ENCODE measurements around the gene WSCD2.

WSCD2 gene

DNA sequence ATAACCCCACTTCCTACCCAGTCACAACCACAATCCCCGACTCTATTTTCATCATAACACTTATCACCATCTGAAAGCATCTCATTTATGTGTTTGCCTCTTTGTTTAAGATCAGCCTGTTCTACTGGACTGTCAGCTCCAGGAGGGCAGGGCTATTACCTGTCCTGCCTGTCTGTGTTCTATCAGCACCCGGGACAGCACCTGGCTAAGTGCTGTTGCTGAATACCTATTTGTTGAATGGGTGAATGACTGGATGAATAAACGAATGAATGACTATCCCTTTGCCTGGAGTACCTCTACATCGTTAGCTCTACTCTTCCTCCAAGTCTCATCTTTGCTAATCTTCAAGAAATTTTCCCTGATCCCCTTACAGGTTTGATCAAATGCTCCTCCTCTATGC is 69.0 kb downstream of the WSCD2 start:
- Histone ChIP-seq H3K27ac (ENCODE audit: insufficient read depth, low read length, poor library complexity, severe bottlenecking) (no peak overlapping the region), H3K4me1 (ENCODE audit: control insufficient read depth, insufficient read depth, low read length, poor library complexity, severe bottlenecking) (no peaks in the 10 kb centered on the region), H3K27me3 (replicated peaks; ENCODE audit: control insufficient read depth, insufficient read depth, low read length, poor library complexity, severe bottlenecking) (no peaks in the 10 kb centered on the region), H3K9me3 (ENCODE audit: control insufficient read depth, low read length) (no peaks in the 10 kb centered on the region), H3K4me3 (ENCODE audit: insufficient read depth, low read depth, low read length, poor library complexity, severe bottlenecking) (no peak overlapping the region), H3K36me3 (ENCODE audit: control insufficient read depth, insufficient read depth, low read length) (no peaks in the 10 kb centered on the region)
- DNase-seq, result no peak

DNA sequence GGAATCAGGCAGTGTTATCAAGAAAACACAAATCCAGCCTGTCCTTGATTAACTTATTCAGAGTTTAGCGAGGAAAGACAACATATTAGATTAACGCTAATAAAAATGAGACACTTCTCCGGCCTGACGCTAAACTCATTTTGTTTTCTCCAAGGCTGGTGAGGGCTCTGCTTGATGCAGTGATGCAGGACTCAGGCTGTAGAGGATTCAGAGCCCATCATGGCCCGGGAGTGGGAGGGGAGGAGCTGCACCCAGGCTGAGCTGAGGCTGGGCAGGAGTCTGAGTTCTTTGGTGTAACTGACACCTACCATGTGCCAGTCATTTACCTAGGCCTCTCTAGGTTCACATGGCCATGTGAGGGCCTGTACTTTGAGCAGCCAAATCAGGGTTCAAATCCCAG is 70.0 kb downstream of the WSCD2 start:
- Histone ChIP-seq H3K4me1 (ENCODE audit: control insufficient read depth, insufficient read depth, low read length, poor library complexity, severe bottlenecking) (no peaks in the 10 kb centered on the region), H3K27ac (ENCODE audit: insufficient read depth, low read length, poor library complexity, severe bottlenecking) (no peak overlapping the region), H3K4me3 (ENCODE audit: insufficient read depth, low read depth, low read length, poor library complexity, severe bottlenecking) (no peak overlapping the region), H3K9me3 (ENCODE audit: control insufficient read depth, low read length) (no peaks in the 10 kb centered on the region), H3K36me3 (ENCODE audit: control insufficient read depth, insufficient read depth, low read length) (no peaks in the 10 kb centered on the region), H3K27me3 (replicated peaks; ENCODE audit: control insufficient read depth, insufficient read depth, low read length, poor library complexity, severe bottlenecking) (no peaks in the 10 kb centered on the region)
- DNase-seq, result no peak

DNA sequence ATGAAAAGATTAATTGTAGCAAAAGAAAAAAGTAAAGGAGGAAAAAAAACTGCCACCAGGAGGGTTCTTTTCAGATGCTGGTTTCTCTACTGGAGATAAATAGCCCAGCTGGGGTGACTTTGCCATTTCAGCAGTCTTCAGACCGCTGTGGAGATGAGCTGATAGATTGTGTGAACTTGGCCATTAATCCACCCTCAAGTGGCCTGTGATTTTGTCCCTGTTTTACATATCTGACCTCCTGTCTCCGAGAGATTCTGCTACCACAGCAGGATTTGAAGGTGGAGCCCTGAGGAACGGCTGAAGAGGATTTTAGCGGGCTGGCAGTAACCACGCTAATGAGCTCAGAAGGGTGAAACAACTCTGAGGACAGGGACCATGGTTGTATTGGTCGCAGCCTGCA is 72.7 kb downstream of the WSCD2 start:
- no peaks in the 10 kb centered on the region for H3K9me3 ChIP-seq (ENCODE audit: control insufficient read depth, low read length)
- no peak for DNase-seq
- H3K36me3 ChIP-seq (ENCODE audit: control insufficient read depth, insufficient read depth, low read length), result no peaks in the 10 kb centered on the region
- H3K4me3 ChIP-seq (ENCODE audit: insufficient read depth, low read depth, low read length, poor library complexity, severe bottlenecking), result no peak overlapping the region
- no peaks in the 10 kb centered on the region for H3K4me1 ChIP-seq (ENCODE audit: control insufficient read depth, insufficient read depth, low read length, poor library complexity, severe bottlenecking)
- H3K27ac ChIP-seq (ENCODE audit: insufficient read depth, low read length, poor library complexity, severe bottlenecking), result no peak overlapping the region
- H3K27me3 ChIP-seq (replicated peaks; ENCODE audit: control insufficient read depth, insufficient read depth, low read length, poor library complexity, severe bottlenecking), result no peaks in the 10 kb centered on the region

DNA sequence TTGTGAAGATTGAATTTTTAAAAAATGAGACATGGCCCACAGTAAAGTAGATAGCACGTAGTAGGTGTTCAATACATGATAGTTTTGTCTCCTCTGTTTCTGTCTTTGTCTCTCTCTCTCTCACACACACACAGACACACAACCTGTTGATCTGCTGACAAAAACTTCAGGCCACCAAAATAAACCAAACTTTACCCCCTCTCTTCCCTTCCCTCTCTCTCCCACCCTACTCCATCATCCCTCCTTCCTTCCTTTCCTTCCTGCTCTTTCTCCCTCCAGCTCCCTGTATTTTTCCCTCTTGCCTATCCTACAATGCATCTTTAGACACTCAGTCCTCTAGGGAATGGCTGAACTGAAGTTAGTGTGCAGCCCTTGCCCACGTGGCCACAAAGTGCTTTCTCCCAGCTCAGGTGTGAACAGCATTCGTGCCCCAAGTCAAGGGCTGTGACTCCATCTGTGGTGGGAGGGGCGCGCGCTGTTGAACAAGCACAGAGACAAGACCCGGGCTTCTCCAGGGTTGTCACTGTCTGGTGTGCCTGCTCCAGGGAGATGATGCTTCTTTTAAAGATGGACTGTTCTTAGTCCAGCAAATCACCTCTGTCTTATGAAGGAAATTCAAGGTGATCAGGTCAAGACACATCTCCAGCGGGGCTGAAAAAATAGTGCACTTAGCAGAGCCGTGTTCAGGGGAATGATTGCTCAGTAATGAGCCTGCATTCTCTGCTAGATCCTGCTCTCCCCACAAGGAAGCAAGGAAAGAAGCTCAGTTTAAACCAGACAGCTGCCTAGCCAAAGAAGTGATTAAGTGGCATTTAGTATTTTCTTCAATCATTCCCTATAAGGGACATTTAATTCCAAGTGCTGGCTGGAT is 75.3 kb downstream of the WSCD2 start:
- Histone ChIP-seq H3K36me3 (ENCODE audit: control insufficient read depth, insufficient read depth, low read length) (no peaks in the 10 kb centered on the region), H3K9me3 (ENCODE audit: control insufficient read depth, low read length) (no peaks in the 10 kb centered on the region), H3K4me1 (ENCODE audit: control insufficient read depth, insufficient read depth, low read length, poor library complexity, severe bottlenecking) (no peaks in the 10 kb centered on the region), H3K27ac (ENCODE audit: insufficient read depth, low read length, poor library complexity, severe bottlenecking) (no peak overlapping the region), H3K4me3 (ENCODE audit: insufficient read depth, low read depth, low read length, poor library complexity, severe bottlenecking) (no peak overlapping the region), H3K27me3 (replicated peaks; ENCODE audit: control insufficient read depth, insufficient read depth, low read length, poor library complexity, severe bottlenecking) (no peaks in the 10 kb centered on the region)
- DNase-seq, result no peak

DNA sequence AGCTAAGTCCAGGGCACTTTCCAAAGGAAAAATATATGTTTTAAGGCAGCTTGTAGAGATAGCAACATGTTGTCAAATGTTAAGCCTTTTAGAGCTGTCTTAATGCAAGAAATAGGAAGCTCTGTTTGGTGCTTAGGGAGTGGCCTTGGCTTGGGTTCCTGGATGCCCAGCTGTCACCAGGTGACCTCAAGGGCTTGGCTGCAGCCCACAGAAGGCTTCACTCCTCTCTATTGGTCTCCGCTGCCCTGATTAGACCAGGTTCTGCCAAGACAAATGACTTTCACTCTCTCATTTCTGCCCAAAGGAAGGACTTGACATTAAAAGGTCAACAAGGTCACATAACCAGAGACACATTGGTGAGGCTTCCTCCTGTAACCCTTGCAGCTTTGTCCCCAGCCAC is 76.8 kb downstream of the WSCD2 start:
- no peaks in the 10 kb centered on the region for H3K9me3 ChIP-seq (ENCODE audit: control insufficient read depth, low read length)
- H3K27me3 ChIP-seq (replicated peaks; ENCODE audit: control insufficient read depth, insufficient read depth, low read length, poor library complexity, severe bottlenecking), result no peaks in the 10 kb centered on the region
- no peak overlapping the region for H3K27ac ChIP-seq (ENCODE audit: insufficient read depth, low read length, poor library complexity, severe bottlenecking)
- no peaks in the 10 kb centered on the region for H3K36me3 ChIP-seq (ENCODE audit: control insufficient read depth, insufficient read depth, low read length)
- no peak for DNase-seq
- no peak overlapping the region for H3K4me3 ChIP-seq (ENCODE audit: insufficient read depth, low read depth, low read length, poor library complexity, severe bottlenecking)
- no peaks in the 10 kb centered on the region for H3K4me1 ChIP-seq (ENCODE audit: control insufficient read depth, insufficient read depth, low read length, poor library complexity, severe bottlenecking)

DNA sequence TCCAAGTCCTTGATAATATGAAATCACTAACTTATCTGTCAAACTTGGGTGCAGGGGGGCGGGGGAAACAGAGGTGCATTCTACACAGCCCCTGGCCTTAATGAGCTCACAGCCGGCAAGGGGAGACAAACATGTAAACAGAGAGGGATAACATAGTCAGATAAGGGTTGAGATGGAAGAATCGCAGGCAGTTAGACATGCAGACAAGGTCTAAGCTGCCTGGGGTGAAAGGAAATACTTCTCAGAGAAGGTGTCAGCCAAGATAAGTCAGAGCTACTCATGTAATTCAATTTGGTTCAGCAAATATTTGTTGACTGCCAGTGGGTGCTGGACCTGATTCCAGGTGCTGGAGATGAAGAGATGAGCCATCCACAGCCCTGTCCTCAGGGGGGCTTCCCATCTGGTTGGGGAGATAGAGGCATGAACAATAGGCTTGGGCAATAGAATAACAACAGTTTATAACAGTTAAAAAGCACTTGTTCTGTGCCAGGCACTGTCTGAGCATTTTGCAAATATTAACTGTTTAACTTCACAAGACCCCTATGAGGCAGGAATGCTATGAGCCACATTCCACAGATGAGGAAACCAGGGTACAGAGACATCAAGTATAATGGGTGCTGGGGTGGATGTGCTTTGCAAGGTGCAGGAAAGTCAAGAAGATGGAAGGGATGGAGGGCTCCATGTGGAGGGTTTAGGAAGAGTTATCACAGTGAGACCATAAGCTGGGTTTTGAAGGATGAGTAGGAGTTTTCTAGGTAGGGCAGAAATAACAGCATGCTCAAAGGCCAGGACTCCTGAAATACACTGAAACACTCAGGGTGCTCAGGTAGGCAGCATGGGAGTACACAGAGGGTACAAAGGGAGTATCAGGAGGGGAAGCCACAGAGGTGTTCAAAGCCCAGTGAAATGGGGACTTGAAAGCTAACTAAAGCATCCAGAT is 79.0 kb downstream of the WSCD2 start:
- no peak overlapping the region for H3K4me3 ChIP-seq (ENCODE audit: insufficient read depth, low read depth, low read length, poor library complexity, severe bottlenecking)
- no peaks in the 10 kb centered on the region for H3K4me1 ChIP-seq (ENCODE audit: control insufficient read depth, insufficient read depth, low read length, poor library complexity, severe bottlenecking)
- no peak overlapping the region for H3K27ac ChIP-seq (ENCODE audit: insufficient read depth, low read length, poor library complexity, severe bottlenecking)
- H3K9me3 ChIP-seq (ENCODE audit: control insufficient read depth, low read length), result no peaks in the 10 kb centered on the region
- peaks cover 3% of the 10 kb centered on the region for H3K27me3 ChIP-seq (replicated peaks; ENCODE audit: control insufficient read depth, insufficient read depth, low read length, poor library complexity, severe bottlenecking)
- no peak for DNase-seq
- H3K36me3 ChIP-seq (ENCODE audit: control insufficient read depth, insufficient read depth, low read length), result no peaks in the 10 kb centered on the region

DNA sequence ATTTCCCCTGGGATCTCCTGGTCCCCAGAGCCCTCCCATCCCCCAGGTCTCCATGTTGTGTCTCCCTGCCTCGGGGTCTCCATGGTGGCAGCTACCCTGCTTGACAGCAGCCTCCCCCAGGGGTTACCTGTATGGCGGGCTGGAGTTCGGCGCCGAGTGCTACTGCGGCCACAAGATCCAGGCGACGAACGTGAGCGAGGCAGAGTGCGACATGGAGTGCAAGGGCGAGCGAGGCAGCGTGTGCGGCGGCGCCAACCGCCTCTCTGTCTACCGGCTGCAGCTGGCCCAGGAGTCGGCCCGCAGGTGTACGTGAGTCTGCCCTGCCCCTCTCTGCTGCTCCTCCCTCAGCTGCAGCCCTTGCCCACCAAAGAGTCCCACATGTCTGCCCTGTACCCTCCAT is 80.9 kb downstream of the WSCD2 start:
- no peak for DNase-seq
- Histone ChIP-seq H3K4me1 (ENCODE audit: control insufficient read depth, insufficient read depth, low read length, poor library complexity, severe bottlenecking) (no peaks in the 10 kb centered on the region), H3K36me3 (ENCODE audit: control insufficient read depth, insufficient read depth, low read length) (no peaks in the 10 kb centered on the region), H3K9me3 (ENCODE audit: control insufficient read depth, low read length) (no peaks in the 10 kb centered on the region), H3K27ac (ENCODE audit: insufficient read depth, low read length, poor library complexity, severe bottlenecking) (no peak overlapping the region), H3K27me3 (replicated peaks; ENCODE audit: control insufficient read depth, insufficient read depth, low read length, poor library complexity, severe bottlenecking) (peaks cover 3% of the 10 kb centered on the region), H3K4me3 (ENCODE audit: insufficient read depth, low read depth, low read length, poor library complexity, severe bottlenecking) (no peak overlapping the region)

DNA sequence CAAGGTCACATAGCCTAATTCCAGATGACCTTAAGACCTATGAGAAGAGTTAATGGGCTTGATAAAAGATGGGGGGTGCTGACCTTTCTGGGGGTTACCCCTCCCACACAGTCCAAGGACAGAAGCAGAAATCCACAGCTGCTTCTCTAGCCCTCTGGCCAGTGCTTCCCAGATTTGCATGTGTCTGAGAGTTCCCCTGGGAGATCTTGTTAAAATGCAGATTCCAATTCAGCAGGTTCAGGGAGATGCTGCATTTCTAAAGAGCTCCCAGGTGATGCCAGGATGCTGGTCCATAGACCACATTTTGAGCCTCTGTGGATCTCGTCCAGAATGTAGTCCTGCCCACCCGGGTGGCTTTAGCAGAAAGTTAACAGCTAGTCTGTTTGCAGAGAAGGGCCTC is 82.1 kb downstream of the WSCD2 start:
- Histone ChIP-seq H3K27ac (ENCODE audit: insufficient read depth, low read length, poor library complexity, severe bottlenecking) (no peak overlapping the region), H3K4me1 (ENCODE audit: control insufficient read depth, insufficient read depth, low read length, poor library complexity, severe bottlenecking) (no peaks in the 10 kb centered on the region)

DNA sequence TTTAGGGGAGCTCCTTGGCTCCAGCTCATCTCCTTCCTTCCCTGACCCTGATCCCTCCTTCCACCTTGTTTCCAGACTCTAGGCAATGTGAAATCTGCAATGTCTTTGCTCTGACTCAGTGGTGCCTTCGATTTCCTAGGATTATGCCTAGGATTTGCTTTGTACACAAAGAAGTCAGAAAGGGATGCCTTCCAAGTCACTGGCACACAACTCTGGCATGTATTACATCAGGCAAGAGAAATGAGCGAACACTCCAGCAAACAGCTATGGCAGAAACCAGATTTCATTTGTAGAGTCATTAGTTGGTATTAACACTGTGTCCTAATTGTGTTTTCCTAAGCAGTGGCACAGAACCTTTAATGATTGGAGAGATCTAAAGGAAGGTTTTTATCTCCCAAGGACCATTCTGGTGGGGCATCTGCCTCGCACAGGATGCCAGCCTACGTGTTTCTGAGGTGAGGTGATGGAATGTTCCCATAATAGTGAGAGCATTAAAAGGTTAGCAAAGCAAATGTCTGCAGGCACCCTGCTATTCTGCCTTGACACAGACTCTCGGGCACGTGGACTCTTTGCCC is 84.9 kb downstream of the WSCD2 start:
- Histone ChIP-seq H3K36me3 (ENCODE audit: control insufficient read depth, insufficient read depth, low read length) (no peaks in the 10 kb centered on the region), H3K9me3 (ENCODE audit: control insufficient read depth, low read length) (no peaks in the 10 kb centered on the region), H3K27ac (ENCODE audit: insufficient read depth, low read length, poor library complexity, severe bottlenecking) (no peak overlapping the region), H3K4me1 (ENCODE audit: control insufficient read depth, insufficient read depth, low read length, poor library complexity, severe bottlenecking) (no peaks in the 10 kb centered on the region), H3K27me3 (replicated peaks; ENCODE audit: control insufficient read depth, insufficient read depth, low read length, poor library complexity, severe bottlenecking) (peaks cover 3% of the 10 kb centered on the region), H3K4me3 (ENCODE audit: insufficient read depth, low read depth, low read length, poor library complexity, severe bottlenecking) (no peak overlapping the region)
- no peak for DNase-seq

More for the DNA sequence above, 82.1 kb downstream of the WSCD2 start:
- Histone ChIP-seq H3K36me3 (ENCODE audit: control insufficient read depth, insufficient read depth, low read length) (no peaks in the 10 kb centered on the region), H3K4me3 (ENCODE audit: insufficient read depth, low read depth, low read length, poor library complexity, severe bottlenecking) (no peak overlapping the region), H3K9me3 (ENCODE audit: control insufficient read depth, low read length) (no peaks in the 10 kb centered on the region), H3K27me3 (replicated peaks; ENCODE audit: control insufficient read depth, insufficient read depth, low read length, poor library complexity, severe bottlenecking) (peaks cover 3% of the 10 kb centered on the region)
- DNase-seq, result no peak

DNA sequence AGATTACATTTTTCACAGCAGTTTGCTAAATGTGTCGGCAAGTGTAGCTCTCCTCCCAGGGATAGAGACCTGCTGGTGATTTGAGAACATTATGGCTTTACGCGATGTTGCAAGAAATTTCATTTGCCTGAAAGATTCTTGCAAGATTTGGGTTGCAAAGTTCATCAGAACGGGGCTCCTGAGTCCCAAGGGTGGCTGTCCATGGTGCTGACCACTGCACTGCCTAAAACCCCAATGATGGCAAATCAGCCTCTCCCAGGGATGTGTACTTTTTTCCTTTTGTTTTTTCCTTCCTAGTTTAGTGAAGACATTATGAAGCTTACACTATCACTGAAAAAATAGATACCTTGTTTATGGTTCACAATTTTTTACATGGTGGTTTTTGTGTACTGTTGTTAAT is 85.4 kb downstream of the WSCD2 start:
- H3K27me3 ChIP-seq (replicated peaks; ENCODE audit: control insufficient read depth, insufficient read depth, low read length, poor library complexity, severe bottlenecking), result peaks cover 3% of the 10 kb centered on the region
- no peak for DNase-seq
- no peaks in the 10 kb centered on the region for H3K9me3 ChIP-seq (ENCODE audit: control insufficient read depth, low read length)
- H3K4me1 ChIP-seq (ENCODE audit: control insufficient read depth, insufficient read depth, low read length, poor library complexity, severe bottlenecking), result no peaks in the 10 kb centered on the region
- H3K27ac ChIP-seq (ENCODE audit: insufficient read depth, low read length, poor library complexity, severe bottlenecking), result no peak overlapping the region
- no peak overlapping the region for H3K4me3 ChIP-seq (ENCODE audit: insufficient read depth, low read depth, low read length, poor library complexity, severe bottlenecking)
- H3K36me3 ChIP-seq (ENCODE audit: control insufficient read depth, insufficient read depth, low read length), result no peaks in the 10 kb centered on the region

Measured in effector memory CD4-positive, alpha-beta T cell (primary cell).